ENCODE results near the gene THSD4. TPM values are rescaled to one million over a fixed set of nuclear protein-coding genes. Genes with fewer than 3 reads are reported as not detected.

Gene THSD4
- total RNA-seq, 2 experiments from 2014 or later = not detected

DNA sequence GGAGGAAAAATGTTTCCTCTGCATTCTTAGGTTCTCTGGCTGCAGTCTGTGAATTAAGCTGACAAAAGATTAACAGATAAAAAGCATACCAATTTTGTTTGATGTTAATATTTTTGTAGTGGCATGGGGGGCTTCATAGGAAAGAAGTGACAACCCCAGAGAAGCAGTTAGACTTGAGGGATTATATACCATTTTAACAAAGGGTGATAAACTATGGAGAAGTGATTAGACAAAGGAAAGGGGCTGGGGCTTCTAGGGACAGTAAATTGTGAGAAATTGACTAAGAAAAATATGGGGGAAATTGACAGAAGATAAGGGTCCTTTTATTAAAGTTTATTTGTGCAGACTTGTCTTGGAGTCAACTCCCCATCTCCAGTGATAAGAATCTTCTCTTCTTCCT is 639.4 kb downstream of the THSD4 start:
- Histone ChIP-seq H3K4me1 (ENCODE audit: insufficient read depth, low read length, poor library complexity, severe bottlenecking) (no peaks in the 10 kb centered on the region), H3K36me3 (ENCODE audit: insufficient read depth, low read length) (no peaks in the 10 kb centered on the region), H3K79me2 (ENCODE audit: insufficient read depth, low read depth, low read length) (no peaks in the 10 kb centered on the region), H3K4me3 (ENCODE audit: low read depth, low read length, poor library complexity, severe bottlenecking) (no peak overlapping the region), H4K20me1 (ENCODE audit: insufficient read depth, low read length) (no peaks in the 10 kb centered on the region), H3K27ac (ENCODE audit: low read depth, low read length, poor library complexity, severe bottlenecking) (no peak overlapping the region), H3K9me2 (ENCODE audit: insufficient read depth, low read length) (no peaks in the 10 kb centered on the region), H3K4me2 (ENCODE audit: low read length) (no peak overlapping the region), H2AFZ (ENCODE audit: low read length) (no peak overlapping the region), H3K9me3 (ENCODE audit: low read length) (no peaks in the 10 kb centered on the region)
- DNase-seq (ENCODE audit: low spot score) = no peak
- ChIA-PET CTCF (ENCODE audit: unreplicated experiment) (interaction anchor here (1.2 kb wide), 1 partner anchor 27 kb away, joined by 4 read pairs; no protein-coding TSS in a partner anchor), POLR2A (no interaction called here)
- BruUV-seq (replicated peaks) = no TSS peak
- intact Hi-C loops (cut with micrococcal nuclease; ENCODE audit: unreplicated experiment) = no loop called here
- TF ChIP-seq EZH2phosphoT487 (IDR thresholded peaks at IDR 0.05; ENCODE audit: borderline replicate concordance, low read depth, low read length) (no peak), CTCF (conservative IDR thresholded peaks at IDR 0.05; ENCODE audit: low read length) (no peak)

GRCh38 chr15:71755092-71755970 is 640.1 kb downstream of the THSD4 start:
- H3K79me2 ChIP-seq (ENCODE audit: insufficient read depth, low read depth, low read length) = no peaks in the 10 kb centered on the region
- intact Hi-C loops (cut with micrococcal nuclease; ENCODE audit: unreplicated experiment) = no loop called here
- CTCF ChIA-PET (ENCODE audit: unreplicated experiment) = no interaction called here

More at GRCh38 chr15:71755092-71755970, 640.1 kb downstream of the THSD4 start:
- H3K4me3 ChIP-seq (ENCODE audit: low read depth, low read length, poor library complexity, severe bottlenecking) = no peak overlapping the region
- H3K36me3 ChIP-seq (ENCODE audit: insufficient read depth, low read length) = no peaks in the 10 kb centered on the region
- H2AFZ ChIP-seq (ENCODE audit: low read length) = no peak overlapping the region
- no peak for TF ChIP-seq CTCF (conservative IDR thresholded peaks at IDR 0.05; ENCODE audit: low read length)
- no peak for TF ChIP-seq EZH2phosphoT487 (IDR thresholded peaks at IDR 0.05; ENCODE audit: borderline replicate concordance, low read depth, low read length)
- H3K27ac ChIP-seq (ENCODE audit: low read depth, low read length, poor library complexity, severe bottlenecking) = no peak overlapping the region
- DNase-seq (ENCODE audit: low spot score) = no peak
- no peaks in the 10 kb centered on the region for H3K9me2 ChIP-seq (ENCODE audit: insufficient read depth, low read length)
- no TSS peak for BruUV-seq (replicated peaks)
- no peak overlapping the region for H3K4me2 ChIP-seq (ENCODE audit: low read length)
- H3K9me3 ChIP-seq (ENCODE audit: low read length) = no peaks in the 10 kb centered on the region
- H3K4me1 ChIP-seq (ENCODE audit: insufficient read depth, low read length, poor library complexity, severe bottlenecking) = no peaks in the 10 kb centered on the region
- no peaks in the 10 kb centered on the region for H4K20me1 ChIP-seq (ENCODE audit: insufficient read depth, low read length)
- POLR2A ChIA-PET = no interaction called here
